Measurements from ENCODE around the gene PRKN.
"Not testable (repeated sequence)": the region's sequence is repeated elsewhere in the genome, so short reads cannot be mapped to it uniquely, and the experiment has no call there.

PRKN gene

DNA sequence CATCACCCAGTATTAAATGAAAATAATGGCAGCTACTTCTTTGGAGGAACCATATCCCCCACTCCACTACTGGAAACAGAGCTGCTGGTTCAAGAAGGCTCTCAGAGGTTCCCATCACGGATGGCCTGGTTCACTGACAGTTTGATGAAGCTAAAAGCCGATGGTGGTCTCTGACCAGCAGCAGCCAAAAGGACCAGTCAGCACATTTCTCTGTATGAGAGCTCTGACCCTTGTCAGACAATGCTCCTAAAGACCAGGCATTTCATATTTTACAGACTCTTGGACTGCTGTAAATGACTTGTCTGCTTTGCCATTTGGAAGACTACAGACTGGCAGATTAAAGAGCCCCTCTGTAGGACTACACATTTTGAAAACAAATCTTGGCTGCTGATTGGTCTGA lies 16.6 kb downstream of the PRKN start:
- DNase-seq (ENCODE audit: low read depth), result no peak

DNA sequence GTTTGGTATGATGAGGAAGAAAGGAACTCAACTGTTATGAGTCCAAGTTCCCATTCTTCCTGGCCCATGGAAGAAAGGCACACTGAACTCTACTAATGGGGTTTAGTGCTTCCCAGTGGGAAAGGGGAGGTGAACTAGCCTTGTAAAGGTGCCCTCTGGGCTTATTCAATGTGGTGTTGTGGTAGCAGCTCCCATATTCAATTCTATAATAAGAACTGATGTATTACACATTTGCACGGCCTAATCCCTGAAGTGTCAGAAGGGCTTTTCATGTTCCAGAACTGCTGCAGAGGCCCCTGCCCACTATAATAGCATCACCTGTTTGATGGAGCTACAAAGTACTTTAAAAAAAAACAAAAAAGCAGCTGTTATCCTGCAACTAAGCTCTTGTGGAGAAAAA lies 17.1 kb downstream of the PRKN start:
- DNase-seq (ENCODE audit: low read depth), result no peak

DNA sequence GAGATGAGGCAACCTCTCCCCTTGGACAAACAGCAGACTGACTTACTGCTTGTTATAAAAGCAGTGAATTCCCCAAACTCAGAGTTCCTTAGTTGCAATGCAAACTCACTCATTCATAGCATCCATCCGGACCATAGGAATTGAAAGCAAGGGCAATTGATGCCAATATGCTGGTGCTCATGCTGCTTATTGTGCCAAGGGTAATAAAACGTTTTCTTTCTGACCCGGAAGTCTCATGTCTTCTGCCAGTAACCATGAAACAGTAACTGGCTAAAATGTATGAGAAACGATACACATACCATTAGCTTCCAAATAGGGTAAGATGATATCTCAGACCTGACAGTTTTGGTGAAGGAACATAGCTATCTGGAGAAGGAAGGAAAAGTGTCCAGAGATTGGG lies 18.1 kb downstream of the PRKN start:
- DNase-seq (ENCODE audit: low read depth), result no peak

DNA sequence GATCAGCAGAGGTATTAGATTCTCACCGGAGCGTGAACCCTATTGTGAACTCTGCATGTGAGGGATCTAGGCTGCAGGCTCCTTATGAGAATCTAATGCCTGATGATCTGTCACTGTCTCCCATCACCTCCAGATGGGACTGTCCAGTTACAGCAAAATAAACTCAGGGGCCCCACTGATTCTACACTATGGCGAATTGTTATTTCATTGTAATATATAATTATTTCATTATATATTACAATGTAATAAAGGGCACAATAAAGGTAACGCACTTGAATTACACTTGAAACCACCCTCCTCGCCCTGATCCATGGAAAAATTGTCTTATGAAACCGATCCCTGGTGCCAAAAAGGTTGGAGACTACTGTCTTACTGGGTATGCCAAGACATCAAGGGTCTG lies 18.6 kb downstream of the PRKN start:
- no peak for DNase-seq (ENCODE audit: low read depth)

DNA sequence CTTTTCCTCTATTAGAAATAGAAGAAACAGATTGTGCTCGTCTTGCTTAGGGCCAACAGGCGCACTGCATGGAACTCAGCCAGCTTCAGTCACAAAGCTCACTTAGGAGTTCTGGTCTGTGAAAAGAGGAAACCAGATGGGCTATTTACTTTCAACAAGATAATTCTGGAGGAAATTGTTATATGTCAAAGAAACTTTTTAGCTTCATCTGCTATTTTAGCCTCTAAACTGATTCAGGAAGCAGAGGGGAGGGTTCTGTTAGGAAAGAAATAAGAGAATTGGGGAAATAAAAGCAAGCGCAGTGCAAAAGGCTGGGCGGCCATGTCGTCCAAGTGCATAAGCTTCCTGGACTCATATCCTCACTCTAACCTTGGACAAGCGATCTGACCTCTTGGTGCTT lies 21.3 kb downstream of the PRKN start:
- DNase-seq (ENCODE audit: low read depth), result no peak

DNA sequence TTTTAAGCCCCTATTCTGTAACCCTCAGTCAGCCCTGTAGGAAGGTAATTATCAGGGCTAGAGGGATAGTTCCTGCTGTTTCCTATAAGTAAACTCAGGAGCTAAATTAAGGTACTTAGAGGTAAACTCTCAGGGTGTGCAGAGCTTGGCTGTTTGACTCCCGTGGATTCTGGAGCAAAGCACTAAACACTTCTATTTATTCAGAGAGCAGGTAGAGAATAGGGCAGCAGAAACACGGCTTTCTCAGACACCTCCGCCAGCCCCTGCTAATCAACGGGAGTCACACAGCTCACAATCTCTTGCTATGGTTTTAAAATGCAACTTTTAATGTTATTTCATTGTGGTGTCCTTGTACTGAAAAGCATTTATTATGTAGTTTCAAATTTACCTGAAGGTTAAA lies 21.8 kb downstream of the PRKN start:
- no peak for DNase-seq (ENCODE audit: low read depth)

DNA sequence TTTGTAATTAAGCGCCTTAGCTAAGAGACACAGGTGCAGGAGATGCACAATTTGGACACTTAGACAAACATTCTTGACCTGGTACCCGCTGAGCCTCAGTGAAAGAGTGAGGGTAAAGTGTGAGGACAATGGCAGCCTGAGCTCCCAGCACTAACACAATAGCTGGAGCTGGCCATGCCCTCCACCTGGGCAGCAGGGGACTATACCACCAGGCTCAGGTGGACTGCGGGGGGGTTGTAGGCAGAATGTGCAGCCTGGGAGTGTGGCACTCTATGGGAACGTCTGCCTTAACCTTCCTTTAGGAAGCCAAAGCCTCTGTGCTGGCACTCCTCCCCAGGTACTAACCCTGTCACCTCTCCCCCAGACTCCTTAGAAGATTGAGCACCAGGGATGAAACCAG lies 23.6 kb downstream of the PRKN start:
- DNase-seq (ENCODE audit: low read depth), result no peak

DNA sequence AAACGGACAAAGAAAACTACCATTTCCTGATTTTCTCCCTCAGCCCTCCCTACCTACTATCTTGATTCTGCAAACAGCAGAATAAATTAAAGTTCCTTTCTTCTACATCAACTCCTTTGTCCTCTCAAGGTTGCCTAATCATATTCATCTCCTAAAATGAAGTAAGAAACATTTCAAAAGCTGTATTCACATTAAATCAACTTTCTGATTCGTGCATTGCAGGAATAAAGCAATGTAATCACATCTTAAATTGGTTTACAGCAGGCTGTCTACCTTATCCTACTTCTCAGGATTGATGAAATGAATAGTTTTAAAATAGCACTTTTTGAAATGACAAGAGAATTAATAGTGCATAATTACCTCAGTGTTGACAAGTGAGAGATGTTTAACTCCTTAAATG lies 25.1 kb downstream of the PRKN start:
- DNase-seq (ENCODE audit: low read depth), result no peak

DNA sequence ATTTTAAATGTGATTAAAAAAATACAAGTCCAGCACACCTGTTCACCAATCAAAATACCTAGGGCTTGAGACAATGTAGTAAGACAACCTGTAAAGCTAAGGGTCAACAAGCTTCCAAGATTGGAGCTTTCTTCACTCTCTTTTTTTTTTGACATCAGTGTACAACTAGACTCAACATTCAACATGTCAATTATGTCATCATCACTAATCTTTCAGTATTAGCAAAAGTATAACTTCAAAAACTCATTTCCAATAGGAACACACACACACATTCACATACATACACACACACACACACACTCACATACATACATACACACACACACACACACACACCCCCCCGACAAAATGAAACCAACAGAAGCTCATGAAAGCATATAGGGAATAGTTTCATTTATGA lies 26.0 kb downstream of the PRKN start:
- no peak for DNase-seq (ENCODE audit: low read depth)

DNA sequence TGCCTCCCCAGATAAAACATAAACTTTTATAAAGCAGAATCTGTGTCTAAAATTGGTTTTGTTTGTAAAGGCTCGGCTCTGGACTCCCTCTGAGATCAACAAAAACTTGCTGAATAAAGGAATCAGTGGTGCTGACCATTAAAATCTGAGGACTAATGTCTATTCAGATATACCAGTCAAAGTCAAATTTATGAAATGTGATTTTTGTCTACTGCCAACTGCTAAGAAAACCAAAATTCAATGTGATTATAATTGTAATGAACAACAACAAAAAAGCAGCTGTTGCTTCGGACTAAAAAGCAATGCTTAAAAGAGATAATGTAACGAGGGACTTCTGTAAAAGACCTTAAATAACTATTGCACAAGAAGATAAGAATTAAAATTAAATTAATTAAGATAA lies 26.6 kb downstream of the PRKN start:
- no peak for DNase-seq (ENCODE audit: low read depth)

DNA sequence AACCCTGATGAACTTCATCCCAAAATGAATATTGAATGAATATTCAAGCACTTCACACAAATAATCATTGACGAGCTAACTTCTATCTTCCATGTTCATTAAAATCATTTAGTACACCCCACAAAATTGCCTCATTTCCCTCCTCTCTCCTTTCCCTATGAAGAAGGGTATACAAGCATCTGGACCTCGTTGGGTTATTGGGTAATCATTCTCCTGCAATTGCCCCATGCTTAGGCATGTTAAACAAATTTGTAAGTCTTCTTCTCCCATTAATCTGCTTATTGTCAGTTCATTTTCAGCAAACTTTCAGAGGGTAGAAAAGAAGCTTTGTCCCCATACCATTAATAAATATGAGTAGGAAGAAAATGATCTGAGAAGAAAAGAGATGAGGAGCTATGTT lies 27.6 kb downstream of the PRKN start:
- no peak for DNase-seq (ENCODE audit: low read depth)

DNA sequence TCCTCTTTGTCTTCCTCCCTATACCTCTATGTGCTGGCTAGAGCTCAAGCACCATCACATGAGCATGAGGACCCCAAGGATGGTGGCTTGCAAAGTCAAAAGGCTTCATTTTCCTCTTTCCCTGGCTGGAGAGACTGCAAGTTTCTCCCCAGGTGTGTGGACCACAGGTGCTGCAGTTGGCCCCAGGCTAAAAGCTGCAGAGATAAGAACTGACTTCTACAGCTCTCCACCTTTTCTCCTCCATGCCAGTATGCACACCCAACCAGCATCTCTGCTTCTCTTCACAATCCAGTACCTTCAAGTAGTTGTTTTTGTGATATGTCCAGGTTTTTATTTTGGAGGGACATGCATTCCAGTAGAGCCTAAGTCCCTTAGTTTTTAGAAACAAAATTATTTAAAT lies 29.1 kb downstream of the PRKN start:
- no peak for DNase-seq (ENCODE audit: low read depth)

DNA sequence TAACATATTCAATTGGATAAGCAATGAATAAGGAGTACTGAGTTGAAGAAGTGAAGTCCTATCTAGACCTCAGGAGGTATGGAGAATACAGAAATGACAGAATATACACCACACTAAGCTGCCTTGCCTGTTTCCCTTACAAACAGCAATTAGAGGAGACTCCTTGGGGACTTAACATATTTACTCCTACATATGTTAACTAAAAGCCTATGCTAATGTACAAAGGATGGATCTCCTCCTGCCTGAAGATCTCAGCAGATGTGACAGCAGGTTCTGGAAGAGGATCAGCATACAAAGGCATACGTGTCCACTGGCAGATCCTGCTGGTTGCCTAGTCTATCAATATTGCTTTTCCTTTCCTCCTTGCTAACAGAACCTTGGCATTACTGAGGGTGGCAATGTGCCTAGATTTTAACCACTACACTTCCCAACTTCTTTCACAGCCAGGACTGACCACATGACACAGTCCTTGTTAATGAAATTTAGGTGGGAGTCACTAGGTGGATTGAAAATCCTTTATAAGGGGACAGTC lies 29.6 kb downstream of the PRKN start:
- DNase-seq (ENCODE audit: low read depth), result no peak

DNA sequence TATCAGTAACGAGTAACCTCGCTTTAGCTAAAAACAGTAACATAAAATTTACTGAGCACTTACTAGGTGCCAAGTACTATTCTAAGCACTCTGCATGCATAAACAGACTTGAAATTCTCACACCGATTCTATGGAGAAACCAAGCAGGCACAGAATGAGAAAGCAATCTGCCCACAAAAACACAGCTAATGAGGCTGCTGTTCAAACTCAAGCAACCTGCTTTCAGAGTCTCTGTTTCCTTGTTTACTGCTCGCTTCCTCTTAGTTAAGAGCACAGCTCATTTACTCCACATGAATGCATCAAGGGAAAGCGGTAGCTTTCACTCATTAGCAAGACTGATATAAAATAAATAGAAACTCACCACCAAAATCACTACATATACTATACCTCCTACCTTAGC lies 37.4 kb downstream of the PRKN start:
- no peak for DNase-seq (ENCODE audit: low read depth)

DNA sequence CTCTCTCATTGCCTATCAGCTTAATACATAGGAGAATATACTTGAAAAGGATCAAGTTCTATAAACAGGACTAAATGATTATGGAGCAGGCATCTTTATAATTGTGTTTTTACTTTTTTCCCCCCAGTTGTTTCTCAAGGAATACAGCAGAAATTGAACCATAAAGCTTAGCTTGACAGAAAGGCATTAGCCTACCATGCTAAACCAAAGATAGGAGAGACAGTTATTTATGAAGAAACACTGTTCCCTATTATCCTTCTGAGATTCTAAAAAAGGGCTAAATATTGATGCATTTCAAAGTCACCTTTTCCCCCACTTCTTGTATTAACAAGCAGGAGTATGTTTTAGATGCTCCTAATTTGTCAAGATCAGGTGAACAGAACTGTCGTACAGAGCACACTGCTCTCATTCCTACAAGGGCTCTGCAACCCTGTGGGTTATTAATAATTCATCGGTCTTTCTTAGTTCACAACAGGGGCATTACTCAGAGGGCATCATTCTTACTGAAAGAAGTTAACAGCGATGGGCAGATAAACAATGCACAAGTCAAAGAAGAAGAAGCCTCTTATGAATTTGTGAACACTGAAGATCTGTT lies 38.7 kb downstream of the PRKN start:
- no peak for DNase-seq (ENCODE audit: low read depth)

DNA sequence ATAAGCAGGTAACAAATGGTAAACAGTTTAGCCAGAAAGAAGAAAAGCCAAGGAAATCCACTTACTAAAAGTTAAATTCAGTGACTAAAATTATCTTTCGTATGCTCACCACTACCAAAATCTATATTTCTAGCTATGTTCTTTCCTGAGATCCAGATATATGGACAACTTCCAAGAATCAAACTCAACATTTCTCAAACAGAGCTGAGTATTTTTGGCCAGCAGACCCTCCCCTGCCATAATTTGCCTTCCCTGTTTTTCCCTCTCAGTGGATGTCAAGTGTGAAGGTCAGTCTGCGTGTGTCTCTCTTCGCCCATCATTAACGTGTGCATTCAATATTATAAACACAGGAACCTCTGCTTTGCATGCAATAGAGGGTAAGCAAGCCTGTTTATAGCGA lies 42.0 kb downstream of the PRKN start:
- no peak for DNase-seq (ENCODE audit: low read depth)

DNA sequence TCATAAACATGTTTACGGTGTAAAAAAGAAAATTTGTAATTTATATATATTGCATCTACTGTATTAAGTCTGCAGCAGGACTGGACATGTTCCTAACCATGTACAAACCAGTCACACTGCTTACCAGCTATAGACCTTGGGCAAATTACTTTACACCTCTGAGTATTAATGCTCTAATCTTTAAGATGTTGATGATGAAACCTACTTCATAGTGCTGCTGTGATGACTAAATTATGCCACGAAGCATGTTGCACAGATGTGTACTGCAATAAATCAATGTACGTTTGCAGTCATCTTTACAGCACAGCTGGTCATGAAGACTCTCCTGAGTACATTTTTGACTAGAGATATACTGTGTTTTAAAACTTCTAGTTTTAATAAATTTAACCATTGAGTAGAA lies 42.6 kb downstream of the PRKN start:
- DNase-seq (ENCODE audit: low read depth), result no peak

DNA sequence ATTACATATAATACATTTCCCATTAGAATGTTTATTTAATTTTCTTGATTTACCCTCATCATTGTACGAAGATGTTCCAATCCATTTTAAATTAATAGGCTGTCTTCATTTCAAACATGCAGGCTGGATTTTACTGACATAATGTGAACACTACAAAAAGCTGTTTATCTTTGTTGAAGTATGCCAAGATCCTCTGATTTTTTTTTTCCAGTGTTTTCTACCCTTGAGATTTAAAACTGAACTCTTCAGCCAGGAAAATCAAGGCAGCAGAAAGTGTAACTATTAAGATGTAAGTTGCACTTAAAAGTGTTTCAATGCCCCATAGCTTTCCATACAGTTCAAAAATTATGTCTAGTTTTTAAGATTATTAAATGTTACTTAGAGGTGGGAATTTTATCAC lies 43.5 kb downstream of the PRKN start:
- no peak for DNase-seq (ENCODE audit: low read depth)

DNA sequence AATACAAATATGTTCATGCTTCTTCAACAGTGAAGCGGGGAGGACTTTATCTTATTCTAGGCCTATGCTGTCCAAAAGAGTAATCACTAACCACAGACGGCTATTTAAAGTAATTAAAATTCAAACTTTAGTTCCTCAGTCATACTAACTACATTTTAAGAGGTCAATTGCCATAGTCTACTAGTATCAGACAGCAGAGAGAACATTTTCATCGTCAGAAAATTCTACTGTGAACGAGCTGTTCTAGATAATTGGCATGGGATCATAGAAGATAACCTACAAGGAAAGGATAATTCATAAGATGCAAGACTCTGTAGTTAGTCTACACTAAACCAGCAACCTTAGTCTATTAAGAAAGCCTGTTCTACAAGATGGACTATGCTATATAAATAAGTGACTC lies 44.4 kb downstream of the PRKN start:
- no peak for DNase-seq (ENCODE audit: low read depth)

DNA sequence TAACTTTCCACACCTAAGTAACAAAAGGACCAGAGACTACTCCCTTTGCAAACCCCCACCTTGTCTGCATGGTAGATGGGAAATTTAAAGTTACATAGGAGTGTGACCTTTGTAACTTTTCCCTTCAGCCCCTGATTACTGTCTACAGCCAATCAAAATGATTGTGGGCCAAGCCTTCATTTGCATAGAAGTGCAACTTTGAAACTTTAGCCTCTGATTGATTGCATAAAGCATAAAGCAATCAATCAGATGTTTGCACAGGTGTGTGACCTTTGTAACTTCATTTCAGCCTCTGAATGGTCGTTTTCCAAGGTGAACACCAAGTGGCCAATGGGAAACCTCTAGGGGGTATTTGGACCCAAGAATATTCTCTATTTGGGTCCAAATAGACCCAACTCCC lies 46.1 kb downstream of the PRKN start:
- no peak for DNase-seq (ENCODE audit: low read depth)

DNA sequence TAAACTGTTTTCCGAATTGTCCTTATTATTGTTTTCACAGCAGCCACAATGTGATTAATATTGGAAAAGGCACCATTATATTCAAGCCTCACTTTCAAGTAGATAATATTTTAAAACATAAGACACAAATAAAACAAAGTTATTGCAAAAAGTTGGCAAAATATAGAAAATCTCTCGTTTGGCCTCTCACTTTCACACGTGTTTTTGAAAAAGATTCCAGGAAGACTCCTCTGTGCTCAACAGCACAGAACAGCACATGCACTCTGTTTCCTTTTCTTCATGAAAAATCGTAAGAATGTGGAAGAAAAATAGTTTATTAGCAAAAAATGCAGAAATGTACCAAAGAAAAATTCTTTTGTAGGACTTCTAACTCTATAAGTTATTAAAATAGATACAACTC lies 46.7 kb downstream of the PRKN start:
- no peak for DNase-seq (ENCODE audit: low read depth)

DNA sequence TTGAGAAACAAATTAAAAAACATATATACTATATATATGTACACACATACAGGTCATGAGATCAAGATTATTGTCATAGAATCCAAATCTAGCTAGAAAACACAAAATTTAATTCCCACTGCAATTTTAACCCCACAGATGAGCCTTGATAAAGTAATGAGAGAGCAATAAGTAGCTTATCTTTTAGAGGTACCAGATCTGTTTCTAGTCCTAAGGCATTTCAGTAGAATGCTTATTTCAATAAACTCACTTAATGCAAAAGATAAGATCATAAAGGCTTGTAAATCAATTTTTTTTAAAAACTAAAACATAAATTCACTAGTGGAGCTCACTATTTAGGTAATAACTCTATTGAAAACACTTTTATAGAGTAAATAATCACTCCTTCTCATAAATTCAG lies 47.2 kb downstream of the PRKN start:
- DNase-seq (ENCODE audit: low read depth), result no peak

DNA sequence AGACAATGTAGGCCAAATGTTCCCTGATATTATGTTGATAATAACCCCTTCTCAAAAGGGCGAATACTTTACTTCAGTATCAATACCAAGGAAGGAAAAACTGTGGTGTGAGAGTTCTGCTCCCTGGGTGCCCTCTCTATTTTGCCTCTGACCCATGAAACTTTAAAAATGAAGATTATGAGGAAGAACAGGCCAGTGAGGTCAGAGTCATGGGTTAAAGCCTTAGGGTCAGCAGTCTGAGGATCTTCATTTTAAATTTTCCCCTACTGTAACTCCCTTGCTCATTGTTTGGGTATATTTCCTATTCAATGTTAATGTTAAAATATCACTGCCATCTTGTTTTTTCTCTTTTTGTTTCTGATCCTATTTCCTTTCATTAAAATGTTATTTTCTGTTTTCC lies 47.9 kb downstream of the PRKN start:
- DNase-seq (ENCODE audit: low read depth), result no peak

DNA sequence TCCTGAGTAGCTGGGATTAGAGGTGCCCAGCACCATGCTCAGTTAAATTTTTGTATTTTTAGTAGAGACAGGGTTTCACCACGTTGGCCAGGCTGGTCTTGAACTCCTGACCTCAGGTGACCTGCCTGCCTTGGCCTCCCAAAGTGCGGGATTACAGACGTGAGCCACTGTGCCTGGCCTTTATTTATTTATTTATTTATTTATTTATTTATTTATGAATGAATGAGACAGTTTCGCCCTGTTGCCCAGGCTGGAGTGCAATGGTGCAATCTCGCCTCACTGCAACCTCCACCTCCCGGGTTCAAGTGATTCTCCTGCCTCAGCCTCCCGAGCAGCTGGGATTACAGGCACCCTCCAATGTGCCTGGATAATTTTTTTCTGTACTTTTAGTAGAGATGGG lies 48.7 kb downstream of the PRKN start:
- not testable (repeated sequence) for DNase-seq (ENCODE audit: low read depth)

DNA sequence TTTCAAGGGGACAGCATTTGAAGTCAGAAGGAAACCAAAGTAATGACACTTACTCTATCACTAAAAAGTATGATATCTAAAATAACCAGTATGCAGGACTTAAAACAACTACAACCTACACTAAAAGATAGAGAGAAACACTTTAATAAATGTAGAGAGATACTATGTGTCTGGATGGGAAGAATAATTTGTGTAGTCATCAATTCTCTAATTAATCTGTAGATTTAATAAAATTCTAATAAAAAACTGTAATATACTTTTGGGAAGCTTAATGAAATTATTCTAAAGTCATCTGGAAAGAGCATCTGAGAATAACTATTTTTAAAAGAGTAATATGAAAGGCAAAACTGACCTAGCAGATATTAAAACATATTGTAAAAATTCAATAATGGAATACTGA lies 52.1 kb downstream of the PRKN start:
- no peak for DNase-seq (ENCODE audit: low read depth)
